Chondrocyte (in vitro differentiated cells): ENCODE data around the gene BCL11B. TPM values are rescaled to one million over a fixed set of nuclear protein-coding genes. Genes with fewer than 3 reads are reported as not detected.

Experiments
- DNase-seq: peaks from one replicate; pipeline ENCODE4 v3.0.0; 2021; ENCODE audit warnings: mixed read lengths, low spot score
- H3K27ac Mint-ChIP-seq: one replicate; pipeline ENCODE4 v1.8.0; 2021; ENCODE audit warnings: mild to moderate bottlenecking, moderate library complexity, mixed read lengths; ENCODE audit not compliant: unreplicated experiment
- H3K27me3 Mint-ChIP-seq: 2 replicates; pipeline ENCODE4 v1.8.0; 2021; ENCODE audit warnings: low read depth, mixed read lengths
- H3K36me3 Mint-ChIP-seq: 2 replicates; pipeline ENCODE4 v1.8.0; 2021; ENCODE audit warnings: low read depth, mixed read lengths
- H3K4me1 Mint-ChIP-seq: 2 replicates; pipeline ENCODE4 v1.8.0; 2021; ENCODE audit warnings: low read depth, mild to moderate bottlenecking, mixed read lengths
- H3K4me3 Mint-ChIP-seq: one replicate; pipeline ENCODE4 v1.8.0; 2021; ENCODE audit warnings: mild to moderate bottlenecking, moderate library complexity, mixed read lengths; ENCODE audit not compliant: unreplicated experiment
- H3K9me3 Mint-ChIP-seq: 2 replicates; pipeline ENCODE4 v1.8.0; 2021; ENCODE audit warnings: low read depth, mixed read lengths
- CTCF ChIP-seq: fragments of 200-600 bp; sonication (generic); IDR thresholded peaks from 2 replicates; pipeline ENCODE4 v1.5.0; 2021; ENCODE audit warnings: antibody characterized with exemption, mild to moderate bottlenecking, moderate library complexity
- total RNA-seq: library from RNA; stranded (reverse); gene quantifications from 3 replicates; pipeline ENCODE4 v1.2.1, GENCODE V29; 2021

The BCL11B gene
- total RNA-seq, 1 donor from 2014 or later: 0.17 TPM

GRCh38 chr14:99226687-99227086, 45.3 kb downstream of the BCL11B start:
- H3K36me3 Mint-ChIP-seq: no peaks in the 10 kb centered on the region
- H3K27ac Mint-ChIP-seq: no peak overlapping the region
- no peak overlapping the region for H3K4me3 Mint-ChIP-seq
- H3K9me3 Mint-ChIP-seq: no peaks in the 10 kb centered on the region
- no peaks in the 10 kb centered on the region for H3K4me1 Mint-ChIP-seq
- DNase-seq: no peak
- peaks cover 71% of the 10 kb centered on the region for H3K27me3 Mint-ChIP-seq
- TF ChIP-seq CTCF: no peak

- no peak overlapping the region for H3K4me3 Mint-ChIP-seq
- H3K36me3 Mint-ChIP-seq: no peaks in the 10 kb centered on the region
- no peaks in the 10 kb centered on the region for H3K9me3 Mint-ChIP-seq
- peak; percentile 60 for DNase-seq
- peaks cover 68% of the 10 kb centered on the region for H3K27me3 Mint-ChIP-seq
- TF ChIP-seq CTCF: no peak
- H3K4me1 Mint-ChIP-seq: no peaks in the 10 kb centered on the region
- H3K27ac Mint-ChIP-seq: no peak overlapping the region
Observed at GRCh38 chr14:99225436-99226203, 46.4 kb downstream of the BCL11B start.

GRCh38 chr14:99224948-99225347, 47.0 kb downstream of the BCL11B start:
- Mint-ChIP-seq H3K36me3 (no peaks in the 10 kb centered on the region), H3K27me3 (peaks cover 63% of the 10 kb centered on the region), H3K27ac (no peak overlapping the region)

GRCh38 chr14:99224116-99224910, 47.7 kb downstream of the BCL11B start:
- Mint-ChIP-seq H3K27ac (no peak overlapping the region), H3K27me3 (peaks cover 63% of the 10 kb centered on the region), H3K36me3 (no peaks in the 10 kb centered on the region), H3K4me3 (no peak overlapping the region), H3K9me3 (no peaks in the 10 kb centered on the region), H3K4me1 (no peaks in the 10 kb centered on the region)
- DNase-seq: no peak
- no peak for TF ChIP-seq CTCF

More at GRCh38 chr14:99224948-99225347, 47.0 kb downstream of the BCL11B start:
- DNase-seq: no peak
- Mint-ChIP-seq H3K4me1 (no peaks in the 10 kb centered on the region), H3K4me3 (no peak overlapping the region), H3K9me3 (no peaks in the 10 kb centered on the region)
- TF ChIP-seq CTCF: no peak

- H3K4me3 Mint-ChIP-seq: no peak overlapping the region
- peak; percentile 81 for DNase-seq
- no peak for TF ChIP-seq CTCF
- H3K4me1 Mint-ChIP-seq: peaks cover 17% of the 10 kb centered on the region
- peaks cover 51% of the 10 kb centered on the region for H3K27me3 Mint-ChIP-seq
- H3K27ac Mint-ChIP-seq: no peak overlapping the region
- no peaks in the 10 kb centered on the region for H3K9me3 Mint-ChIP-seq
- no peaks in the 10 kb centered on the region for H3K36me3 Mint-ChIP-seq
Observed at GRCh38 chr14:99221445-99221844, 50.6 kb downstream of the BCL11B start.
